Left renal pelvis (tissue), 4 donors: ENCODE measurements around the gene CDKN2C. TPM values are rescaled to one million over a fixed set of nuclear protein-coding genes. Genes with fewer than 3 reads are reported as not detected.

Source experiments
- DNase-seq, 4 donors: peaks; one replicate each; pipeline ENCODE4 v3.0.0-alpha.2; 2013; ENCODE audit warnings: low read depth in 4 of 4, low spot score in 3 of 4
- polyA plus RNA-seq, 4 donors: library from polyadenylated mRNA; unstranded; fragments of 120-200 nt; gene quantifications; one replicate each; pipeline ENCODE4 v1.2.1, GENCODE V29; 2013; ENCODE audit not compliant: insufficient read length in 4 of 4

Gene CDKN2C
- polyA plus RNA-seq, 4 donors = 10.0 to 28.1 (median 11.5) TPM

GRCh38 chr1:51014878-51015277 lies 44.8 kb downstream of the CDKN2C start:
- no peak for DNase-seq

DNA sequence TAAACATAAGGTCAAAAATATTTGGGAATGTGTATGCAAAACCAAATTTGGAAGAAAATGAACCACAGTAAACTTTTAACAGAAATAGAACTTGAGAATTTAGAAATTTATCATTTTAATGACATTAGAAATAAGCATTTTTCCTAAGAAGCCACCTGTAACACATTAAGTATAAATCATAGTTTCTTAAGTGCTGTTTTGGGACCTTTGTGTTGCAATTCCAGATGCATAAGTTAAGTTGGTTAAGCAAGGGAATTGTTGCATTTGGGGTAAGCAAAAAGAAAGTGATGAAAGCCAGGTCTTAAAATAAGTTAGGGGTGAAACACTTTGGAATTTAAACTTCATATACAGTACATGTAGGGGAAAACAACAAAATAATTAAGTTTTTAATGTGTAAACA lies 49.8 kb downstream of the CDKN2C start:
- DNase-seq = no peak

Other genes starting within 250 kb of the CDKN2C start
- 10 to 100 TPM; 52.7 to 72.0 (median 64.6) TPM for gene FAF1, start 10.0 kb upstream of the CDKN2C start, polyA plus RNA-seq
- gene C1orf185, start 132.0 kb downstream of the CDKN2C start, polyA plus RNA-seq = not detected